GM18517 (cell line): ENCODE data around the gene PNPLA3.

Source experiments
- ATAC-seq: cut with Tn5 transposase; IDR thresholded peaks from one replicate; pipeline ENCODE4 v1.9.1; 2021; ENCODE audit warnings: mild to moderate bottlenecking, moderate library complexity; ENCODE audit not compliant: unreplicated experiment

Gene PNPLA3

GRCh38 chr22:43957871-43958270, 34.3 kb downstream of the PNPLA3 start:
- ATAC-seq: no peak

- ATAC-seq: no peak
Measured at GRCh38 chr22:43964314-43964857, 40.8 kb downstream of the PNPLA3 start.

GRCh38 chr22:43967069-43967468, 43.5 kb downstream of the PNPLA3 start:
- no peak for ATAC-seq

- no peak for ATAC-seq
Measured at GRCh38 chr22:43968614-43969013, 45.0 kb downstream of the PNPLA3 start.

GRCh38 chr22:43969021-43969878, 45.6 kb downstream of the PNPLA3 start:
- ATAC-seq: no peak

GRCh38 chr22:43969989-43970755, 46.6 kb downstream of the PNPLA3 start:
- ATAC-seq: no peak

GRCh38 chr22:43971112-43971511, 47.5 kb downstream of the PNPLA3 start:
- ATAC-seq: no peak

- ATAC-seq: no peak
Measured at GRCh38 chr22:43972931-43973462, 49.4 kb downstream of the PNPLA3 start.

GRCh38 chr22:43974028-43974545, 50.5 kb downstream of the PNPLA3 start:
- no peak for ATAC-seq

- ATAC-seq: no peak
Measured at GRCh38 chr22:43975041-43975440, 51.4 kb downstream of the PNPLA3 start.

- no peak for ATAC-seq
Measured at GRCh38 chr22:43976861-43977795, 53.5 kb downstream of the PNPLA3 start.

GRCh38 chr22:43978558-43978957, 55.0 kb downstream of the PNPLA3 start:
- ATAC-seq: no peak

- ATAC-seq: no peak
Measured at GRCh38 chr22:43980579-43980978, 57.0 kb downstream of the PNPLA3 start.

GRCh38 chr22:43980996-43981395, 57.4 kb downstream of the PNPLA3 start:
- no peak for ATAC-seq

GRCh38 chr22:43983808-43984207, 60.2 kb downstream of the PNPLA3 start:
- ATAC-seq: no peak

GRCh38 chr22:43985532-43985931, 61.9 kb downstream of the PNPLA3 start:
- no peak for ATAC-seq

- no peak for ATAC-seq
Measured at GRCh38 chr22:43988116-43988820, 64.7 kb downstream of the PNPLA3 start.

- ATAC-seq: no peak
Measured at GRCh38 chr22:43988960-43989359, 65.4 kb downstream of the PNPLA3 start.

- ATAC-seq: no peak
Measured at GRCh38 chr22:43990044-43990443, 66.4 kb downstream of the PNPLA3 start.
